GM18507 (cell line): ENCODE measurements around the gene AP1S3.
A peak's percentile ranks its signal among the peaks of the same experiment; 100 is the strongest.
"Not testable (repeated sequence)": the region's sequence is repeated elsewhere in the genome, so short reads cannot be mapped to it uniquely, and the experiment has no call there.

Experiments used
- DNase-seq: peaks from one replicate; pipeline ENCODE4 v3.0.0; 2011; ENCODE audit warnings: low read depth; ENCODE audit not compliant: insufficient read length; ENCODE audit errors: extremely low spot score
- FAIRE-seq: peaks from 2 replicates; lab custom pipeline; 2011; peaks lifted over from hg19 to GRCh38; lab: Jason Lieb, UNC

Gene AP1S3

GRCh38 chr2:223768179-223768578 is 69.2 kb downstream of the AP1S3 start:
- DNase-seq, result no peak
- FAIRE-seq, result no peak

GRCh38 chr2:223767341-223767740 is 70.0 kb downstream of the AP1S3 start:
- FAIRE-seq, result no peak
- no peak for DNase-seq

DNA sequence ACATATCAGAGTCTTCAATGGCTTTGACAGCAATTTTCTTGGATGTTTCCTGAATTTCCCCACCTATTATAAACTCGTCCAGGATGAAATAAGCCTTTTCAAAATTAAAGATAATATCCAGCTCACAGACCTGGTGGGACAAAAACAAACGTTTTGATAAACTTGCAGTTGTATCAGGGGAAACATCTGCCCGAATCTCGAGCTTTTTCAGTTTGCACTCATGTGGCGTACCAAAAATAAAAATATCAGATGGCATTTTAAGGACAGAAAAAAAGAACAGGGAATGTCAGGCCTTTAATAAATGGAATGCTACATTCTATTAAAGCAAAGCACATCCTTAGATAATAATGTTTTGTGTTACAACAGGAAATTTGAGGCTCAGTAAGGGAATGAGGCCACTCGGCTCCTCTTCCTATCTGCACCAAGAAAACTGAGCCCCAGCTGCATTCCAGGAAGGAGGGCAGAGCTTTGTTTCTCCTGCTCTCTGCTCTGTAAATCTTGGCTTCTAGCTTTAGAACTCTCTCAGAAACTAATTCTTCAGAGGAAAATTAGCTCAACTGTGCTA is 72.1 kb downstream of the AP1S3 start:
- no peak for DNase-seq

GRCh38 chr2:223764796-223765195 is 72.6 kb downstream of the AP1S3 start:
- DNase-seq (no peak), FAIRE-seq (no peak)

More for the DNA sequence above, 72.1 kb downstream of the AP1S3 start:
- FAIRE-seq, result no peak

DNA sequence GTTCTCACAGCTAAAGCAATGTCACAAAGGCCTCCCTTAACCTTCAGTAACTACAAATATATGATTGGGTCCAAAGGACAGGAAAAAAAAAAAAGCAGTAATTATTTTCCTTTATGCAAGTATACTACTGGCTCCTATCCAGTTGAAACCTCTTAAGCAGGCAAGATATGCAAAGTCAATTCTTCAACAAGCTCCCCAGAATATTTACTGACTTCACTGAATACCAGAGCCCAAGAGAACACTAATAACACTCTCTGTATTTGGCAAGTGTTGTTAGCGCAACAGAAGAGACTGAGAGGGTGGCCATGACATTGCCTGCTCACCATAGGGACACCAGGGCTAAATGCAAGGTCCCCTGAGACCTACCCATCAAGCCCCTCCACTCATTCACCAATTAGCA is 74.5 kb downstream of the AP1S3 start:
- DNase-seq (no peak), FAIRE-seq (no peak)

DNA sequence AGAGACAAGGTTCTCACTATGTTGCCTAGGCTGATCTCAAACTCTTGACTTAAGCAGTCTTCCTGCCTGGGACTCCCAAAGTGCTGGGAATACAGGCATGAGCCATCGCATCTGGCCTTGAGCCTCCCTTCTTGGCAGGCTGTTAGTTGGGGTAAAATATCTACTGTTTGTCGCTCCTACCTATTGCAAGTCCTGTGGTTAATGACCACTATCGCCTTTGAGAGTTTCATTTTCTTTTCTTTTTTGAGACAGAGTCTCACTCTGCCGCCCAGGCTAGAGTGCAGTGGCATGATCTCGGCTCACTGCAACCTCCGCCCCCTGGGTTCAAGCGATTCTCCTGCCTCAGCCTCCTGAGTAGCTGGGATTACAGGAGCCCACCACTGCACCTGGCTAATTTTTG is 75.6 kb downstream of the AP1S3 start:
- not testable (repeated sequence) for DNase-seq
- FAIRE-seq, result peak; percentile 83

GRCh38 chr2:223760838-223761502 is 76.4 kb downstream of the AP1S3 start:
- peak; percentile 84 for FAIRE-seq
- DNase-seq, result peak; percentile 20

DNA sequence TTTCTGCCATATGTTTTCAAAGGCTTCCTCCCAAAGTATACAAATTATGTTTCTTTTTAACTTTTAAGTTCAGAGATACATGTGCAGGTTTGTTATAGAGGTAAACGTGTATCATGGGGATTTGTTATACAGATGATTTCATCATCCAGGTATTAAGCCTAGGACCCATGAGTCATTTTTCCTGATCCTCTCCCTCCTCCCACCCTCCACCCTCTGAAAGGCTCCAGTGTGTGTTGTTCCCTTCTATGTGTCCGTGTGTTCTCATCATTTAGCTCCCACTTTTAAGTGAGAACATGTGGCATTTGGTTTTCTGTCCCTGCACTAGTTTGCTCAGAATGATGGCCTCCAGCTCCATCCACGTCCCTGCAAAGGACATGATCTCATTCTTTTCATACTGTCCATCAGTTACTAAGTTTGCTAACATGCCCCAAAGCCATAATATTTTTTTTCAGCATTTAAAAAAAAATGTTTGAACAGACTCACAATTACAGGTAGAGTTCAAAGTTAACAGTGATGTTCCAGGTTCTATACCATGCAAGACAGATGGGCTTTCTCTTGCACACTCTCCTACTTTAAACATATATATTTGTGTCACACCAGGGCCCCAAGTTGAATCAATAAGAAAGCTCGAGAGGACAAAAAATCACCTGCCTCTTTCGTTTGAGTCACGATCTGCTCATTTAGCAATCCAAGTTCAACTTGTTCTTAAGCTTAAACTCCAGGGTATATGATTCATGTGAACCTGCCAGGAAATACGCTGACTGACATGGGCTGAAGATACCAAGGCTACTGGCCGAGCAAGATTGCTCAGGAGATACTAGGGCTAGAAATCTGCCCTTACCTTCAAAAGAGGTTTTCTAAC is 77.6 kb downstream of the AP1S3 start:
- FAIRE-seq (no peak), DNase-seq (no peak)

DNA sequence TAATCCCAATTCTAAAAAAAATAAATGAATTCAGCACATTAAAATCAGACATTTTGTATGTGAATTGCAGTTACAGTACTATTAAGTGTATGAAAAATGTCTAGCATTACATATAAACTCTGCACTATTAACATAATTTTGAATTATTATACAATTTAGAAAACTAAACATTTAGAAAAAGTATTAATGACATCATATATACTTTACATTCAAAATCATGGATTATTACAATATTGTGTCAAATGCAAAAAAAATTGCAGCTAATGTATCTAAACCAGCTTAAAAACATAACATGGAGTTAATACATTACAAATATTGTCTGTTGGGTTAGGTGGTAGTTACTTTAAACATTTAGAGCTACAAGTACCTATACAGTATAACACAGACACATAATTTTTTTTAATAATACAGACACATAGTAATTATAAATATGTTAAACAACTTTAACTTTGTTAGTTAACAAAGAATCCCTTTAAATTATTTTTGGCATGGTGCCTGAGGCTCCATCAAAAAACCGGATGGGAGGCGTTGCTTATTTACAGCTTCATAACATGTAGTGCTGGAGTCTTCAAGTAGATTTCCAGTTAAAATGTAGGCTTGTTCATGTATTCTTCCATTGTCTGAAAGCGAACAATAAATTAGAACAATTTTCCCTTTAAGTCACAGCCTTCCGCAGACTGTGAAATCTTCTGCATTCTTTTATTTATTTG is 79.1 kb downstream of the AP1S3 start:
- no peak for FAIRE-seq
- DNase-seq, result no peak

DNA sequence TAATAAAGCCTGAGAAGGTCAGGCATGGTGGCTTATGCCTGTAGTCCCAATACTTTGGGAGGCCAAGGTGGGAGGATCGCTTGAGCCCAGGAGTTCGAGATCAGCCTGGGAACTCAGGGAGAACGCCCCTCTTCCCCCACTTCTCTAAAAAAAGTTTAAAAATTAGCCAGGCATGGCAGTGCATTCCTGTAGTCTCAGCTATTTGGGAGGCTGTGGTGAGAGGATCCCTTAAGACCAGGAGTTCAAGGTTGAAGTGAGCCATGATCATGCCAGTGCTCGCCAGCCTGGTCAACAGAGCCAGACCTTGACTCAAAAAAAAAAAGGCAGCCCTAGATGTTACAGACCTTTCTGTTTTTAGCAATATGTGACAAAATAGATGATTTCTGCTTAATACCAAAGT is 83.4 kb downstream of the AP1S3 start:
- FAIRE-seq (no peak), DNase-seq (no peak)

- DNase-seq, result no peak
These were observed 86.4 kb downstream of the AP1S3 start for GRCh38 chr2:223751012-223751411.

DNA sequence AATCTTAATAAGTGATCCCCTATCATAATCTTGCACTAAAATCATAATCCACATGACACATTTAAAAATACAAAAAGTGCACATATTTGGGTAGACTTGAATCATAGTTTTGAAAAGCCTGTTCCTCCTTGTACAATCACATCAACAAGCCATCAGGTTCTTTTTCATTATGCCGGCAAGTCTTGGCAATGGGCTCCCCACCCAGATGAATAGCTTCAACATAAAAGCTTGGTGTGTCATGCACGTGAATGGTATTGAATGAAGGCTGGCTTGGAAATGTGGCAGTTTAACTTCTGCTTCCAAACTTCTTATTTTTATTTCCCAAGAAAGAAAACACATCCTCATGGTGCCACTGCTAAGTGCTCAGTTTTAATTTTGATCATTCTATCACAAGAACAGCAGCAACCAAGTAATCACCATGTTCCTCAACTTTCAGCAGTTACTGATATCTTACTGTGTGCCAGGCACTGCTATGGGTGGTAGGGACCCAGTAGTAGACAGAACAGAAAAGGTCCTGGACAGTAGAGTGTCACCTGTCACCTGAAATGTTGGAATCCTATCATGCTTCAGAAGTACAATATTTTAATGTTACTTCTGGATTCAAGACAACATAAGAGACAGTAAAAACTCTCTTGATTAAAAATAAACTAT is 89.9 kb downstream of the AP1S3 start:
- DNase-seq (no peak), FAIRE-seq (no peak)

More at GRCh38 chr2:223751012-223751411, 86.4 kb downstream of the AP1S3 start:
- FAIRE-seq, result no peak

DNA sequence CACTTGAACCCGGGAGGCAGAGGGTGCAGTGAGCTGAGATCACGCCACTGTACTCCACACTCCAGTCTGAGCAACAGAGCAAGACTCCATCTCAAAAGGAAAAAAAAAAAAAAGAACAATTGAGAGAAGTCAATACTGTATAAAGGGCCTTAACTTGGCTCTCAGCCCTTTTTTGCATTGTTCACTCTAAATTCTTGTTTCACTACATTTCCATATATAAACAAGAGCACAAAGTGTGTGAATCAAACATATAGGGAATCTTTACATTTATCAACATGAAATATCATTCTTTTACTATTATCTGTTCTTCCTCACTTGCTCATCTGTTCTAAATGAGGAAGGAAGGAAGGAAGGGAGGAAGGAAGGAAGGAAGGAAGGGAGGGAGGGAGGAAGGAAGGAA is 90.8 kb downstream of the AP1S3 start:
- FAIRE-seq (no peak), DNase-seq (no peak)

- FAIRE-seq, result no peak
- no peak for DNase-seq
These were observed 92.8 kb downstream of the AP1S3 start for GRCh38 chr2:223744580-223744979.

GRCh38 chr2:223740679-223741078 is 96.7 kb downstream of the AP1S3 start:
- FAIRE-seq, result no peak
- no peak for DNase-seq

DNA sequence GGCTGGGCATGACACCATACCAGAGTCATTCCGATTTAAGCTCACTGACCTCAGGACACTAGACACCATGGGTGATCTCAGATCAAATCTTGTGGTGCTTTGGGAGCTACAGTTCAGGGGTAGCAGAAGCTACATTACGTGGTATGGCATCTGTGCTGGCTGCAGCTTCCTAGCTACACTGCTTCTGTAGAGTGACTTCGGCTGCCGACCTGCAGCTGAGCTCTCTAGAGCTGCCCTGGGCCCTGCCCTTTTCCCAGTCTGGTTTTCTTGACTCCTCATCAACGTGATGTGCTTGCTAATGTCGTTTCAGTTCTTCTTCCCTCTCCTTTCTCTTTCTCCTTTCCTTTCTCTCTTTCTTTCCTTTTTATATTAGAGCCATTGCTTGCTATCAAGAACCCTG is 100.2 kb downstream of the AP1S3 start:
- FAIRE-seq, result no peak

GRCh38 chr2:223736488-223736887 is 100.9 kb downstream of the AP1S3 start:
- no peak for DNase-seq
- FAIRE-seq, result no peak

More for the DNA sequence above, 100.2 kb downstream of the AP1S3 start:
- no peak for DNase-seq

- no peak for DNase-seq
- FAIRE-seq, result no peak
These were observed 101.6 kb downstream of the AP1S3 start for GRCh38 chr2:223735659-223736244.

GRCh38 chr2:223735035-223735640 is 102.2 kb downstream of the AP1S3 start:
- DNase-seq (no peak), FAIRE-seq (no peak)
